Measurements from ENCODE around the gene SLC25A29.

DNA sequence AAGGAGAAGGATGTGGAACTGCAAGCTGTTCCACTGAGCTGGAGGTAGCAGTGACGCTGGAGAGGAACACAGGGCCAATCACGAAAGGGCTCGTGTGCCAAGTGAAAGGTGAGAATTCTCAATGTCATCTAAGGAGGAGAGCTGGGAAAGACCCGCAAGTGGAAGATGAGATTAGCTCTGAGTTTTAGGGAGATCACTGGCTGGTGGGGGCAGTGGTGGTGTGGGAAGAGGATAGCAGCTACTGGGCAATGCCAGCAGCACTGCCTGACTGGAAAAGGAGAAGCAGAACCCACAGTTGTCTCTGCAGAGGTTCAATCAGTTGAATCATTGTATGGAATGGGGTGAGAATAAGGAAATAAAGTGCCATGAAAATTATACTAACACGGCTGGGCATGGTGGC is 44.7 kb upstream of the SLC25A29 start:
- TF ChIP-seq, protein P1, sequence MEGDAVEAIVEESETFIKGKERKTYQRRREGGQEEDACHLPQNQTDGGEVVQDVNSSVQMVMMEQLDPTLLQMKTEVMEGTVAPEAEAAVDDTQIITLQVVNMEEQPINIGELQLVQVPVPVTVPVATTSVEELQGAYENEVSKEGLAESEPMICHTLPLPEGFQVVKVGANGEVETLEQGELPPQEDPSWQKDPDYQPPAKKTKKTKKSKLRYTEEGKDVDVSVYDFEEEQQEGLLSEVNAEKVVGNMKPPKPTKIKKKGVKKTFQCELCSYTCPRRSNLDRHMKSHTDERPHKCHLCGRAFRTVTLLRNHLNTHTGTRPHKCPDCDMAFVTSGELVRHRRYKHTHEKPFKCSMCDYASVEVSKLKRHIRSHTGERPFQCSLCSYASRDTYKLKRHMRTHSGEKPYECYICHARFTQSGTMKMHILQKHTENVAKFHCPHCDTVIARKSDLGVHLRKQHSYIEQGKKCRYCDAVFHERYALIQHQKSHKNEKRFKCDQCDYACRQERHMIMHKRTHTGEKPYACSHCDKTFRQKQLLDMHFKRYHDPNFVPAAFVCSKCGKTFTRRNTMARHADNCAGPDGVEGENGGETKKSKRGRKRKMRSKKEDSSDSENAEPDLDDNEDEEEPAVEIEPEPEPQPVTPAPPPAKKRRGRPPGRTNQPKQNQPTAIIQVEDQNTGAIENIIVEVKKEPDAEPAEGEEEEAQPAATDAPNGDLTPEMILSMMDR (conservative IDR thresholded peaks at IDR 0.05; ENCODE audit: low read depth, low read length), result no peak
- TF ChIP-seq POLR2A (IDR thresholded peaks at IDR 0.05; ENCODE audit: low read depth, low read length) (no peak), RFX5 (IDR thresholded peaks at IDR 0.05; ENCODE audit: low read depth, low read length) (no peak), MAZ (IDR thresholded peaks at IDR 0.05; ENCODE audit: borderline replicate concordance, low read depth, low read length) (no peak), MAFK (IDR thresholded peaks at IDR 0.05; ENCODE audit: low read depth, low read length) (no peak), MXI1 (IDR thresholded peaks at IDR 0.05; ENCODE audit: borderline replicate concordance, low read depth, low read length) (no peak), CEBPB (IDR thresholded peaks at IDR 0.05; ENCODE audit: low read depth, low read length) (no peak), RAD21 (IDR thresholded peaks at IDR 0.05; ENCODE audit: low read length) (no peak), BHLHE40 (IDR thresholded peaks at IDR 0.05; ENCODE audit: low read depth, low read length) (no peak)
- TF ChIP-seq, protein P2, sequence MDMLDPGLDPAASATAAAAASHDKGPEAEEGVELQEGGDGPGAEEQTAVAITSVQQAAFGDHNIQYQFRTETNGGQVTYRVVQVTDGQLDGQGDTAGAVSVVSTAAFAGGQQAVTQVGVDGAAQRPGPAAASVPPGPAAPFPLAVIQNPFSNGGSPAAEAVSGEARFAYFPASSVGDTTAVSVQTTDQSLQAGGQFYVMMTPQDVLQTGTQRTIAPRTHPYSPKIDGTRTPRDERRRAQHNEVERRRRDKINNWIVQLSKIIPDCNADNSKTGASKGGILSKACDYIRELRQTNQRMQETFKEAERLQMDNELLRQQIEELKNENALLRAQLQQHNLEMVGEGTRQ (IDR thresholded peaks at IDR 0.05; ENCODE audit: low read depth, low read length), result no peak
- TF ChIP-seq, protein P3, sequence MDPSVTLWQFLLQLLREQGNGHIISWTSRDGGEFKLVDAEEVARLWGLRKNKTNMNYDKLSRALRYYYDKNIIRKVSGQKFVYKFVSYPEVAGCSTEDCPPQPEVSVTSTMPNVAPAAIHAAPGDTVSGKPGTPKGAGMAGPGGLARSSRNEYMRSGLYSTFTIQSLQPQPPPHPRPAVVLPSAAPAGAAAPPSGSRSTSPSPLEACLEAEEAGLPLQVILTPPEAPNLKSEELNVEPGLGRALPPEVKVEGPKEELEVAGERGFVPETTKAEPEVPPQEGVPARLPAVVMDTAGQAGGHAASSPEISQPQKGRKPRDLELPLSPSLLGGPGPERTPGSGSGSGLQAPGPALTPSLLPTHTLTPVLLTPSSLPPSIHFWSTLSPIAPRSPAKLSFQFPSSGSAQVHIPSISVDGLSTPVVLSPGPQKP (IDR thresholded peaks at IDR 0.05; ENCODE audit: borderline replicate concordance, low read depth, low read length), result no peak

Data from IMR-90 (cell line).